ENCODE results near the gene MRPL58. TPM values are rescaled to one million over a fixed set of nuclear protein-coding genes. Genes with fewer than 3 reads are reported as not detected.

Gene MRPL58
- polyA plus RNA-seq, 3 donors = 18.9 to 52.6 (median 44.4) TPM

DNA sequence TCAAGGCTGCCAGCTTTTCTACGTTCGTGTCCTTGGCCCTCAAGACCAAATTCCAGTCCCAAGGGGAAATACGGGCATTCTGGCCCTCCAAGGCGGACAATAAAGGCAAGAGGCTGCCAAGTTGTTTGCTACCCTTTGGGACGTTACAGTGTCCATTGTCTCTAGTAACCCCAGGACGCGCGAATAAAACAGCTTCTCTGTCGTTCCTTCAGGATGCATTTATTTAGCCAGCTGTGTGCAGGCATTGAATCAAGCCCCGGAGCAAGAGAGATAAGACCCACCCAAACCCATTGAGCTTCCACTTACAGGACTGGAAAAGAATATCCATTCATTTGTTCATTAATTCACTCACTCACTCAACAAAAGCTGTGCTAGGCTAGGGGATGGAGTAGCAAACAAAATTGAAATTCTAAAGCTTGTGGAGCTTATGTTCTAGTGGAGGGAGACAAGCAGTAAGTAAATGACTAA, 656 bp downstream of the MRPL58 start:
- H3K4me2 ChIP-seq (replicated peaks; ENCODE audit: extremely low read depth, low read length, poor library complexity, severe bottlenecking) = peak overlapping the region; percentile 94
- peak overlapping the region; percentile 22 to 80 for H3K27ac ChIP-seq (ENCODE audit: low read depth in 1 of 2, low read length in 2 of 2)
- WGBS (ENCODE audit: insufficient coverage) = 0% methylated on average over 9 of the region's 10 CpGs
- Mint-ChIP-seq H3K36me3 (peaks cover 17% of the 10 kb centered on the region in 2 donors), H3K27me3 (ENCODE audit: low read depth in 3 of 3) (peaks cover under 1 to 8% (median 4%) of the 10 kb centered on the region in 3 donors), H3K27ac (peak overlapping the region in 6 of 7 donors; percentile 35 to 91 (median 75)), H3K9me3 (no peaks in the 10 kb centered on the region), H3K4me1 (peaks cover 20% of the 10 kb centered on the region), H3K4me3 (peak overlapping the region; percentile 93 to 97)
- TF ChIP-seq, protein P1, sequence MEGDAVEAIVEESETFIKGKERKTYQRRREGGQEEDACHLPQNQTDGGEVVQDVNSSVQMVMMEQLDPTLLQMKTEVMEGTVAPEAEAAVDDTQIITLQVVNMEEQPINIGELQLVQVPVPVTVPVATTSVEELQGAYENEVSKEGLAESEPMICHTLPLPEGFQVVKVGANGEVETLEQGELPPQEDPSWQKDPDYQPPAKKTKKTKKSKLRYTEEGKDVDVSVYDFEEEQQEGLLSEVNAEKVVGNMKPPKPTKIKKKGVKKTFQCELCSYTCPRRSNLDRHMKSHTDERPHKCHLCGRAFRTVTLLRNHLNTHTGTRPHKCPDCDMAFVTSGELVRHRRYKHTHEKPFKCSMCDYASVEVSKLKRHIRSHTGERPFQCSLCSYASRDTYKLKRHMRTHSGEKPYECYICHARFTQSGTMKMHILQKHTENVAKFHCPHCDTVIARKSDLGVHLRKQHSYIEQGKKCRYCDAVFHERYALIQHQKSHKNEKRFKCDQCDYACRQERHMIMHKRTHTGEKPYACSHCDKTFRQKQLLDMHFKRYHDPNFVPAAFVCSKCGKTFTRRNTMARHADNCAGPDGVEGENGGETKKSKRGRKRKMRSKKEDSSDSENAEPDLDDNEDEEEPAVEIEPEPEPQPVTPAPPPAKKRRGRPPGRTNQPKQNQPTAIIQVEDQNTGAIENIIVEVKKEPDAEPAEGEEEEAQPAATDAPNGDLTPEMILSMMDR (IDR thresholded peaks at IDR 0.05) = no peak
- intact Hi-C loops (cut with micrococcal nuclease) = no loop called here
- H3K27me3 ChIP-seq (ENCODE audit: control insufficient read depth in 2 of 2, insufficient read depth in 2 of 2, low read length in 2 of 2) = no peaks in the 10 kb centered on the region
- peaks cover 17 to 22% of the 10 kb centered on the region in 2 donors for H3K4me1 ChIP-seq (ENCODE audit: control insufficient read depth in 1 of 2, insufficient read depth in 2 of 2, low read length in 2 of 2)
- no peak for DNase-seq
- peaks cover 20% of the 10 kb centered on the region for H4K20me1 ChIP-seq (ENCODE audit: insufficient read depth, low read length)
- H3K4me3 ChIP-seq (replicated peaks in 1 of 3; ENCODE audit: low read depth in 2 of 3, low read length in 3 of 3) = peak overlapping the region; percentile 90 to 97 (median 94)
- peaks cover 19% of the 10 kb centered on the region for H3K79me2 ChIP-seq (ENCODE audit: insufficient read depth, low read length)
- H3K36me3 ChIP-seq (replicated peaks in 1 of 2; ENCODE audit: control insufficient read depth in 1 of 2, insufficient read depth in 2 of 2, low read length in 2 of 2) = peaks cover 9 to 17% of the 10 kb centered on the region in 2 donors
- H2AFZ ChIP-seq (ENCODE audit: insufficient read depth, low read depth, low read length, poor library complexity, severe bottlenecking) = peak overlapping the region; percentile 97
- peak overlapping the region; percentile 82 for H3K9ac ChIP-seq (ENCODE audit: insufficient read depth, low read length, poor library complexity, severe bottlenecking)
- no peaks in the 10 kb centered on the region for H3K9me3 ChIP-seq (replicated peaks in 1 of 2; ENCODE audit: control insufficient read depth in 1 of 2, insufficient read depth in 1 of 2, low read length in 2 of 2)

DNA sequence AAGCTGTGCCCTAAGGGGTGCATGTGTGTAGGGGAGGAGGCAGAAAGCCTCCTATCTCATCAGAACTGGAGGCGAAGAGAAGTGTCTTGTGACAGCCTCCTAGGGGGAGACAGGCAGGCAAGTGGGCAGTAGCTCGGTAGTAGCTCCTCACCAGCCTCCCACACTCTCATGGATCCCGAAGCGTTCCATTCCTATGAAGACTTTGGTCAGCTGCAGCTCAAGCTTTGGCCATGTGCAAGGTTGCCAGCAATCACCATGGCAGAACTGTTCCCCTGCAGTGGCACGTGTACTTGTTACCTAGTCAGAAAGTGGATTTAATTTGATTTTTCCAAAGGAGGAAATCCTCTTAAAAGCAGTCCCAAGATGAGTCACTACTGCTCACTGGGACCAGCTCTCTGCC, 6.7 kb downstream of the MRPL58 start:
- 91% methylated on average over 3 of the region's 5 CpGs for WGBS (ENCODE audit: insufficient coverage)
- H2AFZ ChIP-seq (ENCODE audit: insufficient read depth, low read depth, low read length, poor library complexity, severe bottlenecking) = no peak overlapping the region
- intact Hi-C loops (cut with micrococcal nuclease) = no loop called here
- no peaks in the 10 kb centered on the region for H3K27me3 ChIP-seq (ENCODE audit: control insufficient read depth in 2 of 2, insufficient read depth in 2 of 2, low read length in 2 of 2)
- peaks cover 9% of the 10 kb centered on the region for H4K20me1 ChIP-seq (ENCODE audit: insufficient read depth, low read length)
- no peak overlapping the region for H3K4me3 ChIP-seq (replicated peaks in 1 of 3; ENCODE audit: low read depth in 2 of 3, low read length in 3 of 3)
- Mint-ChIP-seq H3K9me3 (no peaks in the 10 kb centered on the region), H3K4me1 (peaks cover 5% of the 10 kb centered on the region), H3K36me3 (peaks cover 60 to 65% of the 10 kb centered on the region in 2 donors), H3K4me3 (no peak overlapping the region), H3K27me3 (ENCODE audit: low read depth in 3 of 3) (peaks cover 0 to 1% (median 0%) of the 10 kb centered on the region in 3 donors), H3K27ac (peak overlapping the region in 1 of 7 donors; percentile 22)
- no peak overlapping the region for H3K9ac ChIP-seq (ENCODE audit: insufficient read depth, low read length, poor library complexity, severe bottlenecking)
- no peaks in the 10 kb centered on the region for H3K4me1 ChIP-seq (ENCODE audit: control insufficient read depth in 1 of 2, insufficient read depth in 2 of 2, low read length in 2 of 2)
- TF ChIP-seq, protein P1 (IDR thresholded peaks at IDR 0.05) = no peak
- peaks cover 8% of the 10 kb centered on the region for H3K79me2 ChIP-seq (ENCODE audit: insufficient read depth, low read length)
- no peak overlapping the region for H3K27ac ChIP-seq (ENCODE audit: low read depth in 1 of 2, low read length in 2 of 2)
- H3K4me2 ChIP-seq (replicated peaks; ENCODE audit: extremely low read depth, low read length, poor library complexity, severe bottlenecking) = no peak overlapping the region
- DNase-seq = no peak
- H3K36me3 ChIP-seq (replicated peaks in 1 of 2; ENCODE audit: control insufficient read depth in 1 of 2, insufficient read depth in 2 of 2, low read length in 2 of 2) = peaks cover 49 to 62% of the 10 kb centered on the region in 2 donors
- no peaks in the 10 kb centered on the region for H3K9me3 ChIP-seq (replicated peaks in 1 of 2; ENCODE audit: control insufficient read depth in 1 of 2, insufficient read depth in 1 of 2, low read length in 2 of 2)
